Measurements from ENCODE around the gene EVI5L.

GRCh38 chr19:7865262-7865911 is 35.4 kb downstream of the EVI5L start:
- TF ChIP-seq CTCF (IDR thresholded peaks at IDR 0.05), result no peak
- TF ChIP-seq POLR2A (IDR thresholded peaks at IDR 0.05), result no peak
- no peak for TF ChIP-seq EP300 (IDR thresholded peaks at IDR 0.05)
